SU-DHL-6 (cell line): ENCODE results near the gene PTK6.

Experiments
- H2AFZ ChIP-seq: fragments of 200-600 bp; sonication (generic); 2 replicates; pipeline ENCODE4 v1.6.1; 2014; ENCODE audit warnings: low read depth, mild to moderate bottlenecking, moderate library complexity, mixed read lengths, antibody characterized with exemption, low read length; ENCODE audit not compliant: severe bottlenecking
- H3F3A ChIP-seq: fragments of 200-600 bp; shearing (Covaris generic); 2 replicates; pipeline ENCODE4 v1.6.0; 2016; ENCODE audit warnings: antibody characterized with exemption, mild to moderate bottlenecking; ENCODE audit not compliant: insufficient read depth
- H3K27ac ChIP-seq: fragments of 200-600 bp; sonication (generic); 2 replicates; pipeline ENCODE4 v1.5.1; 2016; ENCODE audit warnings: low read depth, mild to moderate bottlenecking, low read length, moderate library complexity, mixed read lengths
- H3K27me3 ChIP-seq: fragments of 200-600 bp; sonication (generic), shearing (Covaris generic); 2 replicates; pipeline ENCODE4 v1.6.0; 2014; ENCODE audit warnings: mild to moderate bottlenecking, low read length
- H3K36me3 ChIP-seq: fragments of 200-600 bp; sonication (generic); 2 replicates; pipeline ENCODE4 v1.6.1; 2014; ENCODE audit warnings: mild to moderate bottlenecking, low read length, mixed read lengths
- H3K4me2 ChIP-seq: fragments of 300-600, 200-600 bp; shearing (Covaris generic), sonication (generic); 2 replicates; pipeline ENCODE4 v1.6.0; 2014; ENCODE audit warnings: low read length, low read depth, mild to moderate bottlenecking; ENCODE audit not compliant: poor library complexity, severe bottlenecking
- H3K4me3 ChIP-seq: fragments of 200-600 bp; sonication (generic); 2 replicates; pipeline ENCODE4 v1.5.1; 2014; ENCODE audit warnings: antibody characterized with exemption, low read length, mild to moderate bottlenecking, mixed read lengths; ENCODE audit not compliant: insufficient read depth, poor library complexity, severe bottlenecking
- H3K79me2 ChIP-seq: fragments of 200-600 bp; sonication (generic); 2 replicates; pipeline ENCODE4 v1.6.1; 2014; ENCODE audit warnings: mild to moderate bottlenecking, low read length, moderate library complexity; ENCODE audit not compliant: insufficient read depth
- H3K9ac ChIP-seq: fragments of 200-600 bp; sonication (generic); 2 replicates; pipeline ENCODE4 v1.7.0; 2014; ENCODE audit warnings: mild to moderate bottlenecking, low read length
- H3K9me2 ChIP-seq: fragments of 200-600 bp; sonication (generic); replicated peaks from 2 replicates; pipeline ENCODE4 v1.6.1; 2014; ENCODE audit warnings: low read length; ENCODE audit not compliant: insufficient read depth
- H3K9me3 ChIP-seq: fragments of 200-600 bp; sonication (generic); 2 replicates; pipeline ENCODE4 v1.6.1; 2014; ENCODE audit warnings: low read length, mixed read lengths; ENCODE audit not compliant: insufficient read depth
- H4K20me1 ChIP-seq: fragments of 200-600 bp; sonication (generic); 2 replicates; pipeline ENCODE4 v1.6.1; 2014; ENCODE audit warnings: low read depth, mild to moderate bottlenecking, antibody characterized with exemption, low read length, moderate library complexity, mixed read lengths
- CTCF ChIP-seq: fragments of 200-600 bp; sonication (generic); IDR thresholded peaks from one replicate; pipeline ENCODE4 v1.5.1; 2017; ENCODE audit warnings: antibody characterized with exemption, mild to moderate bottlenecking, low read length, moderate library complexity; ENCODE audit not compliant: insufficient read depth, poor library complexity, severe bottlenecking
- EZH2phosphoT487 ChIP-seq: fragments of 200-600 bp; sonication (generic), shearing (Covaris generic); conservative IDR thresholded peaks from 2 replicates; pipeline ENCODE4 v1.6.1; 2018; ENCODE audit warnings: mild to moderate bottlenecking, antibody characterized with exemption, low read length, moderate library complexity, mixed read lengths

Gene PTK6

GRCh38 chr20:63554361-63555278 lies 17.4 kb upstream of the PTK6 start:
- TF ChIP-seq EZH2phosphoT487 (0 out of 2 replicates have a peak, but pooled peaks have one; percentile 16), CTCF (no peak)
- Histone ChIP-seq H3K9me3 (no peaks in the 10 kb centered on the region), H3K36me3 (no peaks in the 10 kb centered on the region), H3K9me2 (no peaks in the 10 kb centered on the region), H3K4me2 (no peak overlapping the region), H3K27me3 (no peaks in the 10 kb centered on the region), H3K79me2 (no peaks in the 10 kb centered on the region), H4K20me1 (no peaks in the 10 kb centered on the region), H3K9ac (no peak overlapping the region), H3K4me3 (no peak overlapping the region), H3K27ac (no peak overlapping the region), H2AFZ (no peak overlapping the region), H3F3A (peaks cover 3% of the 10 kb centered on the region; the same call in 1 of the 2 replicates)

- no peaks in the 10 kb centered on the region for H3K9me3 ChIP-seq
These were observed 16.7 kb upstream of the PTK6 start, which contains the start of gene FNDC11 for GRCh38 chr20:63553933-63554290. TSS of gene FNDC11 (plus strand) at chr20:63554159. CDS start at chr20:63555664, 1,505 bp downstream.

GRCh38 chr20:63553251-63553932 lies 16.2 kb upstream of the PTK6 start:
- Histone ChIP-seq H3K36me3 (no peaks in the 10 kb centered on the region), H3K4me3 (no peak overlapping the region), H4K20me1 (no peaks in the 10 kb centered on the region), H3K79me2 (no peaks in the 10 kb centered on the region), H3K9me2 (no peaks in the 10 kb centered on the region), H3F3A (peaks cover 3% of the 10 kb centered on the region; the same call in 1 of the 2 replicates), H3K9ac (no peak overlapping the region), H3K4me2 (peak overlapping the region; percentile 15), H2AFZ (no peak overlapping the region), H3K27me3 (no peaks in the 10 kb centered on the region), H3K27ac (no peak overlapping the region), H3K9me3 (no peaks in the 10 kb centered on the region)
- TF ChIP-seq CTCF: no peak

More at GRCh38 chr20:63553933-63554290, 16.7 kb upstream of the PTK6 start, which contains the start of gene FNDC11:
- Histone ChIP-seq H3K9me2 (no peaks in the 10 kb centered on the region), H3F3A (peaks cover 3% of the 10 kb centered on the region; the same call in 1 of the 2 replicates), H3K4me3 (no peak within 1 kb of the TSS), H3K9ac (no peak within 1 kb of the TSS), H3K79me2 (no peaks in the 10 kb centered on the region), H3K36me3 (no peaks in the 10 kb centered on the region), H3K4me2 (peak within 1 kb of the TSS; percentile 15), H3K27me3 (no peaks in the 10 kb centered on the region), H4K20me1 (no peaks in the 10 kb centered on the region), H2AFZ (no peak within 1 kb of the TSS), H3K27ac (no peak within 1 kb of the TSS)
- TF ChIP-seq CTCF (no peak), EZH2phosphoT487 (no peak)
